ENCODE results near the gene MPHOSPH6. TPM values are rescaled to one million over a fixed set of nuclear protein-coding genes. Genes with fewer than 3 reads are reported as not detected.

The MPHOSPH6 gene
- polyA plus RNA-seq, 1 of the 3 experiments (the other 2 are of a cell fraction), result 9.4 TPM

GRCh38 chr16:82183004-82183397 is 13.0 kb upstream of the MPHOSPH6 start:
- Histone ChIP-seq H2AFZ (ENCODE audit: low read depth) (no peak overlapping the region), H3K4me1 (ENCODE audit: control insufficient read depth in 1 of 2, insufficient read depth in 2 of 2, low read depth in 1 of 2, low read length in 1 of 2) (no peaks in the 10 kb centered on the region), H3K9me2 (no peaks in the 10 kb centered on the region), H3K27ac (ENCODE audit: low read depth in 2 of 2, low read length in 1 of 2) (no peak overlapping the region), H3K9me3 (no peaks in the 10 kb centered on the region), H3K36me3 (replicated peaks in 1 of 2; ENCODE audit: control insufficient read depth in 1 of 2, insufficient read depth in 2 of 2, low read length in 1 of 2) (no peaks in the 10 kb centered on the region), H3K9ac (no peak overlapping the region), H3K27me3 (ENCODE audit: insufficient read depth) (peaks cover 7% of the 10 kb centered on the region; the same call in 1 of the 2 replicates), H3F3A (replicated peaks; ENCODE audit: insufficient read depth) (no peaks in the 10 kb centered on the region), H3K4me2 (no peak overlapping the region), H3K4me3 (ENCODE audit: low read depth in 2 of 2, low read length in 1 of 2) (no peak overlapping the region), H4K20me1 (ENCODE audit: insufficient read depth) (no peaks in the 10 kb centered on the region), H3K79me2 (ENCODE audit: insufficient read depth) (no peaks in the 10 kb centered on the region)
- CTCF ChIA-PET, result no interaction called here
- DNase-seq, result no peak
- WGBS (ENCODE audit: low lambda C conversion rate), result 68% methylated on average over 1 of the region's 1 CpG
- TF ChIP-seq EZH2phosphoT487 (IDR thresholded peaks at IDR 0.05; ENCODE audit: borderline replicate concordance, low read depth), result no peak
- TF ChIP-seq USF2 (IDR thresholded peaks at IDR 0.05; ENCODE audit: borderline replicate concordance, low read depth, low read length), result no peak
- no peak for TF ChIP-seq RFX5 (IDR thresholded peaks at IDR 0.05; ENCODE audit: low read length)
- TF ChIP-seq ELF1 (IDR thresholded peaks at IDR 0.05), result no peak
- TF ChIP-seq ZBTB33 (IDR thresholded peaks at IDR 0.05; ENCODE audit: borderline replicate concordance, low read depth), result no peak
- no peak for TF ChIP-seq TCF12 (IDR thresholded peaks at IDR 0.05)
- TF ChIP-seq RXRA (IDR thresholded peaks at IDR 0.05; ENCODE audit: borderline replicate concordance, low read depth), result no peak
- no peak for TF ChIP-seq POLR2AphosphoS5 (IDR thresholded peaks at IDR 0.05; ENCODE audit: low read depth, low read length)
- no peak for TF ChIP-seq NRF1 (IDR thresholded peaks at IDR 0.05; ENCODE audit: low read depth, low read length)
- no peak for TF ChIP-seq GABPA (IDR thresholded peaks at IDR 0.05; ENCODE audit: low read depth)
- no peak for TF ChIP-seq JUND (IDR thresholded peaks at IDR 0.05)
- TF ChIP-seq FOXM1 (IDR thresholded peaks at IDR 0.05; ENCODE audit: low read depth), result no peak
- no peak for TF ChIP-seq RCOR1 (IDR thresholded peaks at IDR 0.05; ENCODE audit: low read length)
- TF ChIP-seq USF1 (IDR thresholded peaks at IDR 0.05; ENCODE audit: borderline replicate concordance, low read depth), result no peak
- TF ChIP-seq MAX (IDR thresholded peaks at IDR 0.05; ENCODE audit: low read depth), result no peak
- no peak for TF ChIP-seq GATA2 (CRISPR knock-in tag; IDR thresholded peaks at IDR 0.05)
- no peak for TF ChIP-seq PBX3 (IDR thresholded peaks at IDR 0.05)
- TF ChIP-seq SIN3A (IDR thresholded peaks at IDR 0.05; ENCODE audit: borderline replicate concordance, low read depth, low read length), result no peak
- POLR2A ChIA-PET, result no interaction called here

All from SK-N-SH (cell line).